ENCODE measurements around the gene ARHGEF33. TPM values are rescaled to one million over a fixed set of nuclear protein-coding genes. Genes with fewer than 3 reads are reported as not detected.
"Not testable (repeated sequence)": the region's sequence is repeated elsewhere in the genome, so short reads cannot be mapped to it uniquely, and the experiment has no call there.

ARHGEF33 gene
- total RNA-seq, 1 donor from 2014 or later: 2.4 TPM

DNA sequence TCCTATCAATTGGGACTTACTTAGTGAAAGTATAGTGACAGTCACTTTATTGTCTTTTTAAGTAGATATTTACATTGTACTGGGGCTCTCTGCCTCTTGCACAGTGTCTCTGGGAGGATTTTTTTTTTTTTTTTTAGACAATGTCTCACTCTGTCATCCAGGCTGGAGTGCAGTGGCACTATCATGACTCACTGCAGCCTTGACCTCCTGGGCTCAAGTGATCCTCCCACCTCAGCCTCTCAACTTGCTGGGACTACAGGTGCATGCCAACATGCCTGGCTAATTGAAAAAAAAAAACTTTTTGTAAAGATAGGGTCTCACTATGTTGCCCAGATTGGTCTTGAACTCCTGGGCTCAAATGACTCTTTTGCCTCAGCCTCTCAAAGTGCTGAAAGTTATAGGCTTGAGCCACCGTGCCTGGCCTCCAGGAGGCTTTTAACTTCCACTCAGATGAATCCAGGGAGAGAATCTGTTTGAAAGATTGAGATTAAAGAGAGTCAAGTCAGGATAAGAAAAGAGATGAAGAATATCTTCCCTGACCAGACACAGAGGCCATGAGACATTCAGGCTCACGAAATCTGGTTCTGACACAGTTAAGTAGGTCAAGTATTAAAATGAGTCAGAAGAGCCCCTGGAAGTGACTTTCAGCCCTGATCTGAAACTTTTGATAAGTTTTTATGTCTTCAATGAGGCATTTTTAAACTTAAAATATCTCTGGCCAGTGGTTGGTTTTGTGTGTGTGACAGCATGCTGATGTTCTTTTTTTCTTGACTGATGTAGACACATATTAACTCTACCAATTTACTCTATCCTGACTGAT, 18.3 kb downstream of the ARHGEF33 start:
- no peak for DNase-seq (ENCODE audit: low spot score in 2 of 2)
- no peak for FAIRE-seq

DNA sequence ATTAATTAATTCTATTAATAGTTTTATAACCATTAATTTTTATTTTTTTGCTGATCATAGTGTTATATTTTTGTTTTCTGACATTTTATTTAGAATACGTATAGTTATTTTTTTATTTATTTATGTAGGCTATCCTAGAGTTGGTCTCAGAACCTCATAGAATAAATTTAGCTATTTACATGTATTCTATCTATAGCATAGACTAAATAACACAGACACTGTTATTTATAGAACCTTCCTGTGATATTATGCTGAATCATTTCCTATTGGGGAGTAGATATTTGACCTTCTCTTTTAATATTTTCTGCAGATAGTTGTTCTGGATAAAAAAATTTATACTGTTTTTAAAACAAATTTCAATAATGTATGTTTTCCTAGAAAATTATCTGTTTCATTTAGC, 20.2 kb downstream of the ARHGEF33 start:
- FAIRE-seq (no peak), DNase-seq (ENCODE audit: low spot score in 2 of 2) (no peak)

GRCh38 chr2:38911191-38911590, 21.5 kb downstream of the ARHGEF33 start:
- FAIRE-seq (no peak), DNase-seq (ENCODE audit: low spot score in 2 of 2) (no peak)

DNA sequence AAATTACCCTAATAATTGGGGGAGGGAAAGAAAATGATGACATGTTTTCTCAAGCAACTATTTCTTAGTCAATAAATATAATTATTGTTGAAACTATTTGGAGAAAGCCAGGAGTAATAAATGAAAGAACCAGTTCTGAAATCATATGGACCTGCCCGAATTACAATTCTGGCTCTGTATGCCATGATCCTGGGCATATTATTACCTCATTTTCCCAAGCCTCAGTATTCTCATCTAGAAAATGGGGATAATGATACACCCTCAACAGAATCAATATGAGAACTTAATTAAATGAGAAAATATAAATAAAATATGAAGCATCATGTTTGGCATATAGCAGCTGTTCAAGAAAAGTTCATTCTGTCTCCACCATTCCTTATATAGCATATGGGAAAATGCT, 22.9 kb downstream of the ARHGEF33 start:
- FAIRE-seq (no peak), DNase-seq (ENCODE audit: low spot score in 2 of 2) (no peak)

GRCh38 chr2:38922389-38922788, 32.7 kb downstream of the ARHGEF33 start:
- FAIRE-seq: no peak
- no peak for DNase-seq (ENCODE audit: low spot score in 2 of 2)

- no peak for FAIRE-seq
Observed at GRCh38 chr2:38922902-38923301, 33.2 kb downstream of the ARHGEF33 start.

DNA sequence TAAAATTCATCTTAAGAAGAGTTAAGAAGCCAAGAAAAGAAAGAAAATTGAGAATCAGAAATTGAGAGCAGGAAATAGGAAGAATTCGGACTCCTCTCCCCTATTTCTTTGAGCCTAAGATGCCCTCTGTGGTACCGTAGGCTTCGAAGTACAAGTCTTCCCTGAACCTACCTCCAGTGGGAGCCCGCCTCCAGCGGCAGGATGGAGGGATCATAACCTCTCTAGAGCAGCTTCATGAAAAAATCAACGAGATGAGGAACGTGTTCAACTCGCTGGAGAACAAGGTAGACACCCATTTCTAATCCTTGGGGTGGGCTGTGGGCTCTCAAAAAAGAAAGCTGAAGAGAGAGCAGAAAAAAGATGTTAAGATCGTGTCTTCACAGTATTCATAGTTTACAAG, 36.3 kb downstream of the ARHGEF33 start:
- no peak for FAIRE-seq
- DNase-seq (ENCODE audit: low spot score in 2 of 2): no peak

More at GRCh38 chr2:38922902-38923301, 33.2 kb downstream of the ARHGEF33 start:
- no peak for DNase-seq (ENCODE audit: low spot score in 2 of 2)

GRCh38 chr2:38930600-38930999, 40.9 kb downstream of the ARHGEF33 start:
- no peak for FAIRE-seq
- DNase-seq (ENCODE audit: low spot score in 2 of 2): no peak

GRCh38 chr2:38932586-38932985, 42.9 kb downstream of the ARHGEF33 start:
- DNase-seq (ENCODE audit: low spot score in 2 of 2): no peak
- FAIRE-seq: no peak

GRCh38 chr2:38933653-38934052, 44.0 kb downstream of the ARHGEF33 start:
- no peak for DNase-seq (ENCODE audit: low spot score in 2 of 2)
- no peak for FAIRE-seq

- DNase-seq (ENCODE audit: low spot score in 2 of 2) (no peak), FAIRE-seq (no peak)
Observed at GRCh38 chr2:38934742-38935141, 45.1 kb downstream of the ARHGEF33 start.

- FAIRE-seq (no peak), DNase-seq (ENCODE audit: low spot score in 2 of 2) (no peak)
Observed at GRCh38 chr2:38935568-38936172, 46.0 kb downstream of the ARHGEF33 start.

- not testable (repeated sequence) for DNase-seq (ENCODE audit: low spot score in 2 of 2); FAIRE-seq
Observed at GRCh38 chr2:38936516-38936915, 46.8 kb downstream of the ARHGEF33 start.

GRCh38 chr2:38937548-38937947, 47.9 kb downstream of the ARHGEF33 start:
- DNase-seq (ENCODE audit: low spot score in 2 of 2) (no peak), FAIRE-seq (no peak)

DNA sequence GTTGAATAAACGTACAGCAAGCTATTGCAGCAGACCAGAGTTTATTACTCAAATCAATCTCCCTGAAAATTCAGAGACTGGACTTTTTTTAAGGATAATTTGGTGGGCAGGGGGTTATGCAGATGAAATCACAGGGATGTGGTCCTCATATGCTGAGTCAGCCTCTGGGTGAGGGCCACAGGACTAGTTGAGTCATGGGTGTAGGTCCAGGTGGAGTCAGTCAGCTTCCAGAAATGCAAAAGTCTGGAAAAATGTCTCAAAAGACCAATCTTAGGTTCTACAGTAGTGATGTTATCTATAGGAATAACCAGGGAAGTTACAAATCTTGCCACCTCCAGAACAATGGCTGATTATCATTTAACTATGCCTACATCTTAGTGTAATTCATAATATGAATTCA, 51.1 kb downstream of the ARHGEF33 start:
- DNase-seq (ENCODE audit: low spot score in 2 of 2): no peak
- FAIRE-seq: no peak

GRCh38 chr2:38943784-38944183, 54.1 kb downstream of the ARHGEF33 start:
- FAIRE-seq (no peak), DNase-seq (ENCODE audit: low spot score in 2 of 2) (no peak)

DNA sequence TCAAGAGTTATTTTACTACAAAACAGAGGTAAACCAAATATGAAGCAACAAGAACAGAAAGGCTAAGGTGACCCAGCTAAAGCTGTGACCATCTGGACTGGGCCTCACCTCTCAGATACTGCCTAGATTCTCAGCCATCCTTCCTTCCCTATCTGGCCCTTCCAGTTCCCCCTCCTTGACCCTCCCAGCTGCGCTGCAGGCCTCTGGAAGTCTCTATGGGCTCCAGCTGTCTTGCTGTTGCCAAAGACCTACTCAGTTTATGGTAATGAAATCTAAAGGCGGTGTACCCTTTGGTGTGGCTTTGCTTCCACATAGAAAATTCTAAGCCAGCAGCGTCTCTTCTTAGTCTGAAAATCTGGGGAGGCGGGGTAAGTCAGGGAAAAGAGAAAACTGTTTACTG, 55.7 kb downstream of the ARHGEF33 start:
- FAIRE-seq: no peak
- no peak for DNase-seq (ENCODE audit: low spot score in 2 of 2)

DNA sequence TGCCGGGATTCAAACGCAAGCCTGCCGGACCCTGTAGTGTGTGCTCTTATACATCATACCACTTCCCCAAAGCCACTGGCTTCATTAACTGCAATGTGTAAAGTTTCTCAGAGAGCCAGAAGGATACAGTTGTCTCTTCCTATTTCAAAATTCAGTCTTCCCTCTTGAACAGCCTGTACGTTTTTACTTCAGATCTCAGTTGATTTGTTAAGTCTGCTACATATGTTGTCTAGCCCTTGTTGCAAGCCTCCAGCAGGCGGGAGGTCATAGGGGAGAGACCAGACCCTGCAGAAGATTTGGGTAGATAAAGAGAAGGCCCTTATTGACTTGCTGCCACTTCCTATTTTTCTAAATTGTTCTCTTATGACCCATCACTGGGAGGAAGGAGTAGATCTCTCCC, 56.2 kb downstream of the ARHGEF33 start:
- no peak for DNase-seq (ENCODE audit: low spot score in 2 of 2)
- no peak for FAIRE-seq

DNA sequence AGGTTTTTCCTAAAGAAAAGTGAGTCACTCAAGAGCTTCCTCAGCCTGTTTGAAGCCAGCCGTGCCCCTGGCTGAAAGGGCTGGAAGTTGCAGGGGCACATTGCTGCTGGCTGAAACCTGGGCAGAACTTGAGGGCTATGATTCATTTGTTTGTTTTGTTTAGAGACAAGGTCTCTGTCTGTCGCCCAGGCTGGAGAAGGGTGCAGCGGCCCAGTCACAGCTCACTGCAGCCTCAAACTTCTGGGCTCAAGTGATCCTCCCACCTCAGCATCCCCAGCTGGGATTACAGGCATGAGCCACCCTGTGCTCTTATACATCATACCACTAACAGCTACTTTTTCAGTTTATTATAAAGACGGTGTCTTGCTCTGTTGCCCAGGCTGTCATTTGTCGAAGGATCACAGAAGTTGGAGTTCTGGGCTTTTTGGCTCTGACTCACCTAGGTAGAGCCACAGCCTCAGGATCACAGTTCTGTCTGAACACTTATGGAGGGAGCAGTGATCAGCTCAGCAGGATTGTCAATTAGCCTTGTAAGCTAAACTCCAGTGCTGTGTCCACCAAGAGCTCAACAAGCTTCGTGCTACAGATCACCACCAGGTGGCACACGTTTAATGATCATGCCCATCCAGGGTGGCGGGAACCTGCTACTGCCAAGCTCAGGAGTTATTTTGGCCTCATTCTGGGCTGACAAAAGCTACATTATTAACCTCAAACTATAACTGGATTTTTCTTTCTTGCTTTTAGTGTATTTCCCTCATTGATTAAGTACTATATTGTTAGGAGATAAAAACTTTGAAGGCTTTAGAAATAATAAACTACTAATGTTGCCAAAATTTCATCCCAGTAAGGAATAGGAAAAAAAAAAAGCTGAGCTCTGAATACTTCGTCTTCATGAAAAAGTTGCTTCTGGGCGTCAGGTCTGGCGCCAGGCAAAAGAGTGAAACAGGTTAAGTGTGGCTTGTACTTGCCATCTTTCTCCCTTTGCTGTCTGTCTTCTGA, 57.9 kb downstream of the ARHGEF33 start:
- peak; percentile 33 to 59 for DNase-seq (ENCODE audit: low spot score in 2 of 2)
- no peak for FAIRE-seq

DNA sequence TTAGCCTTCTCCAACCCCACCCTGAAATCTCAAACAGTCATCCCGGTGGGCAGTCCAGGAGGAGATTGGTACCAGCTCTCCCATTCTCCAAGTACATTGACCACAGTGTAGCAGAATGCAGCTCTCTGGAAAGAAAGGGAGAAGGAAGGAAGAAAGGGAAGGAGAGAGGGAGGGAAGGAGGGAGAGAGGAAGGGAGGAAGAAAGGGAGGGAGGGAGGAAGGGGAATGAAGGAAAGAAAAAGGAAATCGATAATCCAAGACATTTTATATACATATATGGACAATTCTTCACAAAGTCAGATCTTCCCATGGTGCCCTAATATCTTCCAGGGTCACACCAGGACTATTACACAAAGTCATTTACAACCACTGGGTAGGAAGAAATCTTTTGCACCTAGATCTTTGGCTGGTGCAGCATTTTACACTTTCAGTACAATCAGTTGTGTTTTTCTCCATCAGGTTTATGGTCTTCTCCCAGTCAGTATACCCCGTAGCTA, 58.8 kb downstream of the ARHGEF33 start:
- DNase-seq (ENCODE audit: low spot score in 2 of 2): no peak
- FAIRE-seq: no peak

- no peak for DNase-seq (ENCODE audit: low spot score in 2 of 2)
- FAIRE-seq: no peak
Observed at GRCh38 chr2:38948995-38949394, 59.3 kb downstream of the ARHGEF33 start.

Data from frontal cortex (tissue), 4 donors.